ENCODE measurements around the gene WNT9B. TPM values are rescaled to one million over a fixed set of nuclear protein-coding genes. Genes with fewer than 3 reads are reported as not detected.

WNT9B gene
- total RNA-seq, 2 donors from 2014 or later = 0.85 to 1.5 TPM

GRCh38 chr17:46910179-46910927, 59.0 kb downstream of the WNT9B start:
- Histone ChIP-seq H3K4me3 (no peak overlapping the region), H3K9me3 (no peaks in the 10 kb centered on the region), H3K27me3 (replicated peaks; ENCODE audit: insufficient read depth) (peaks cover 2% of the 10 kb centered on the region), H3K4me1 (replicated peaks) (no peaks in the 10 kb centered on the region), H3K27ac (no peak overlapping the region), H3K36me3 (no peaks in the 10 kb centered on the region)
- TF ChIP-seq CTCF (IDR thresholded peaks at IDR 0.05) (no peak), POLR2A (IDR thresholded peaks at IDR 0.05) (no peak), POLR2AphosphoS5 (IDR thresholded peaks at IDR 0.05) (no peak)
- no peak for DNase-seq (ENCODE audit: low spot score)
- 57% methylated on average over 9 of the region's 10 CpGs for WGBS
- intact Hi-C loops (cut with DNase I) = no loop called here

- Histone ChIP-seq H3K36me3 (no peaks in the 10 kb centered on the region), H3K9me3 (no peaks in the 10 kb centered on the region), H3K27ac (no peak overlapping the region), H3K4me3 (no peak overlapping the region), H3K4me1 (replicated peaks) (no peaks in the 10 kb centered on the region), H3K27me3 (replicated peaks; ENCODE audit: insufficient read depth) (peaks cover 2% of the 10 kb centered on the region)
- no peak for TF ChIP-seq CTCF (IDR thresholded peaks at IDR 0.05)
- TF ChIP-seq POLR2AphosphoS5 (IDR thresholded peaks at IDR 0.05) = no peak
- no peak for TF ChIP-seq POLR2A (IDR thresholded peaks at IDR 0.05)
- intact Hi-C loops (cut with DNase I) = no loop called here
- no peak for DNase-seq (ENCODE audit: low spot score)
- 84% methylated on average over 3 of the region's 3 CpGs for WGBS
These were observed 59.9 kb downstream of the WNT9B start for GRCh38 chr17:46911311-46911710.

GRCh38 chr17:46915596-46915995, 64.2 kb downstream of the WNT9B start:
- Histone ChIP-seq H3K36me3 (no peaks in the 10 kb centered on the region), H3K27ac (no peak overlapping the region), H3K4me3 (no peak overlapping the region), H3K9me3 (no peaks in the 10 kb centered on the region), H3K27me3 (replicated peaks; ENCODE audit: insufficient read depth) (no peaks in the 10 kb centered on the region), H3K4me1 (replicated peaks) (no peaks in the 10 kb centered on the region)
- WGBS = 50% methylated on average over 1 of the region's 1 CpG
- TF ChIP-seq POLR2AphosphoS5 (IDR thresholded peaks at IDR 0.05) (no peak), POLR2A (IDR thresholded peaks at IDR 0.05) (no peak), CTCF (IDR thresholded peaks at IDR 0.05) (no peak)
- DNase-seq (ENCODE audit: low spot score) = no peak
- intact Hi-C loops (cut with DNase I) = no loop called here

- Histone ChIP-seq H3K27ac (no peak overlapping the region), H3K4me3 (no peak overlapping the region), H3K4me1 (replicated peaks) (no peaks in the 10 kb centered on the region), H3K9me3 (no peaks in the 10 kb centered on the region), H3K36me3 (no peaks in the 10 kb centered on the region), H3K27me3 (replicated peaks; ENCODE audit: insufficient read depth) (no peaks in the 10 kb centered on the region)
- intact Hi-C loops (cut with DNase I) = no loop called here
- DNase-seq (ENCODE audit: low spot score) = no peak
- TF ChIP-seq POLR2AphosphoS5 (IDR thresholded peaks at IDR 0.05) (no peak), POLR2A (IDR thresholded peaks at IDR 0.05) (no peak), CTCF (IDR thresholded peaks at IDR 0.05) (no peak)
- WGBS = 78% methylated on average over 2 of the region's 2 CpGs
These were observed 64.8 kb downstream of the WNT9B start for GRCh38 chr17:46916211-46916610.

GRCh38 chr17:46916623-46917022, 65.2 kb downstream of the WNT9B start:
- Histone ChIP-seq H3K27me3 (replicated peaks; ENCODE audit: insufficient read depth) (no peaks in the 10 kb centered on the region), H3K4me3 (no peak overlapping the region), H3K36me3 (no peaks in the 10 kb centered on the region), H3K4me1 (replicated peaks) (no peaks in the 10 kb centered on the region), H3K27ac (no peak overlapping the region), H3K9me3 (no peaks in the 10 kb centered on the region)
- TF ChIP-seq POLR2AphosphoS5 (IDR thresholded peaks at IDR 0.05) (no peak), POLR2A (IDR thresholded peaks at IDR 0.05) (no peak), CTCF (IDR thresholded peaks at IDR 0.05) (no peak)
- no peak for DNase-seq (ENCODE audit: low spot score)
- intact Hi-C loops (cut with DNase I) = no loop called here
- 89% methylated on average over 3 of the region's 3 CpGs for WGBS

All from prostate gland (tissue), 2 donors.